Thymus (tissue), 11 donors: ENCODE measurements around the gene CA11. TPM values are rescaled to one million over a fixed set of nuclear protein-coding genes. Genes with fewer than 3 reads are reported as not detected.
"Not testable (repeated sequence)": the region's sequence is repeated elsewhere in the genome, so short reads cannot be mapped to it uniquely, and the experiment has no call there.

Source experiments
- DNase-seq, 9 donors: peaks; one replicate each; pipeline ENCODE4 v3.0.0-alpha.2; 2013; ENCODE audit warnings: low spot score in 9 of 9, low read depth in 6 of 9, missing footprints in 1 of 9
- H3K27ac ChIP-seq, 2 donors: one replicate each; pipeline ENCODE4 v1.5.1; 2013; ENCODE audit warnings: control low read depth in 1 of 2, low read depth in 1 of 2, low read length in 1 of 2, mild to moderate bottlenecking in 1 of 2, moderate library complexity in 1 of 2
- H3K27me3 ChIP-seq, 2 donors: one replicate each; pipeline ENCODE4 v1.5.1; 2013; ENCODE audit warnings: low read length in 1 of 2; ENCODE audit not compliant: control insufficient read depth in 2 of 2, insufficient read depth in 1 of 2
- H3K36me3 ChIP-seq, 2 donors: one replicate each; pipeline ENCODE4 v1.5.1; 2013; ENCODE audit warnings: low read length in 1 of 2, mild to moderate bottlenecking in 1 of 2, moderate library complexity in 1 of 2; ENCODE audit not compliant: control insufficient read depth in 2 of 2, insufficient read depth in 2 of 2
- H3K4me1 ChIP-seq, 2 donors: one replicate each; pipeline ENCODE4 v1.5.1; 2013; ENCODE audit warnings: low read length in 2 of 2; ENCODE audit not compliant: control insufficient read depth in 2 of 2, insufficient read depth in 2 of 2
- H3K4me3 ChIP-seq, 2 donors: one replicate each; pipeline ENCODE4 v1.5.1; 2013; ENCODE audit warnings: low read length in 2 of 2, control low read depth in 1 of 2, mild to moderate bottlenecking in 1 of 2
- H3K9me3 ChIP-seq, 2 donors: one replicate each; pipeline ENCODE4 v1.5.1; 2013; ENCODE audit warnings: low read length in 1 of 2, mild to moderate bottlenecking in 1 of 2; ENCODE audit not compliant: control insufficient read depth in 2 of 2, insufficient read depth in 1 of 2
- WGBS: extraction: QIAGEN DNeasy Blood & Tissue Kit; methylation state at CpG from one replicate; pipeline ENCODE4 v1.1.7; 2013; 5-methylcytosine and 5-hydroxymethylcytosine counted together
- polyA plus RNA-seq: library from polyadenylated mRNA; stranded (reverse); fragments of 200-250 nt; gene quantifications from one replicate; pipeline ENCODE4 v1.2.3, GENCODE V29; 2013
- total RNA-seq: library from RNA; stranded (reverse); fragments of 120-200 nt; gene quantifications from one replicate; pipeline ENCODE4 v1.2.4, GENCODE V29; 2013
- donor health status: healthy.

The CA11 gene
- total and polyA plus RNA-seq, 2 donors, result 9.8 to 15.3 TPM

GRCh38 chr19:48664476-48664875, 18.5 kb upstream of the CA11 start:
- Histone ChIP-seq H3K27ac (no peak overlapping the region), H3K4me1 (peaks cover 9 to 11% of the 10 kb centered on the region in 2 donors), H3K4me3 (no peak overlapping the region), H3K27me3 (no peaks in the 10 kb centered on the region), H3K36me3 (no peaks in the 10 kb centered on the region), H3K9me3 (peaks cover 0 to 6% of the 10 kb centered on the region in 2 donors)
- no peak for DNase-seq
- WGBS, result 99% methylated on average over 14 of the region's 14 CpGs

GRCh38 chr19:48663667-48664066, 17.7 kb upstream of the CA11 start:
- Histone ChIP-seq H3K27ac (no peak overlapping the region), H3K27me3 (no peaks in the 10 kb centered on the region), H3K4me1 (peaks cover 9 to 11% of the 10 kb centered on the region in 2 donors), H3K36me3 (no peaks in the 10 kb centered on the region), H3K9me3 (peaks cover 0 to 6% of the 10 kb centered on the region in 2 donors), H3K4me3 (no peak overlapping the region)
- DNase-seq, result no peak
- WGBS, result 98% methylated on average over 4 of the region's 4 CpGs

- no peak for DNase-seq
Measured at GRCh38 chr19:48661711-48662090, 15.7 kb upstream of the CA11 start.

GRCh38 chr19:48660852-48661710, 15.1 kb upstream of the CA11 start:
- H3K27me3 ChIP-seq, result peaks cover 0 to 6% of the 10 kb centered on the region in 2 donors
- H3K9me3 ChIP-seq, result peaks cover 0 to 6% of the 10 kb centered on the region in 2 donors
- H3K27ac ChIP-seq, result peak overlapping the region; percentile 42 to 71
- peaks cover 9 to 11% of the 10 kb centered on the region in 2 donors for H3K4me1 ChIP-seq
- DNase-seq, result peak in 8 of 9 donors; percentile 76 to 92 (median 81)
- no peaks in the 10 kb centered on the region for H3K36me3 ChIP-seq
- WGBS, result 60% methylated on average over 35 of the region's 35 CpGs
- H3K4me3 ChIP-seq, result peak overlapping the region in 1 of 2 donors; percentile 34

More at GRCh38 chr19:48661711-48662090, 15.7 kb upstream of the CA11 start:
- Histone ChIP-seq H3K4me3 (no peak overlapping the region), H3K9me3 (peaks cover 0 to 6% of the 10 kb centered on the region in 2 donors), H3K4me1 (peaks cover 9 to 11% of the 10 kb centered on the region in 2 donors), H3K27ac (no peak overlapping the region), H3K27me3 (peaks cover 0 to 6% of the 10 kb centered on the region in 2 donors), H3K36me3 (no peaks in the 10 kb centered on the region)
- WGBS, result 95% methylated on average over 50 of the region's 50 CpGs

GRCh38 chr19:48659768-48660167, 13.8 kb upstream of the CA11 start:
- DNase-seq, result no peak
- Histone ChIP-seq H3K27me3 (peaks cover 0 to 6% of the 10 kb centered on the region in 2 donors), H3K4me3 (no peak overlapping the region), H3K9me3 (peaks cover 0 to 6% of the 10 kb centered on the region in 2 donors), H3K36me3 (no peaks in the 10 kb centered on the region), H3K4me1 (peaks cover 11 to 13% of the 10 kb centered on the region in 2 donors), H3K27ac (no peak overlapping the region)
- WGBS, result 84% methylated on average over 5 of the region's 5 CpGs

GRCh38 chr19:48658483-48658882, 12.5 kb upstream of the CA11 start:
- H3K36me3 ChIP-seq, result no peaks in the 10 kb centered on the region
- DNase-seq, result no peak
- peaks cover 0 to 6% of the 10 kb centered on the region in 2 donors for H3K9me3 ChIP-seq
- H3K27ac ChIP-seq, result no peak overlapping the region
- peaks cover 17 to 21% of the 10 kb centered on the region in 2 donors for H3K4me1 ChIP-seq
- H3K4me3 ChIP-seq, result no peak overlapping the region
- H3K27me3 ChIP-seq, result peaks cover 0 to 6% of the 10 kb centered on the region in 2 donors
- WGBS, result 98% methylated on average over 6 of the region's 6 CpGs

GRCh38 chr19:48657828-48658227, 11.8 kb upstream of the CA11 start:
- DNase-seq, H3K27me3 ChIP-seq: not testable (repeated sequence)
- WGBS, result 96% methylated on average over 5 of the region's 5 CpGs

GRCh38 chr19:48656840-48657474, 11.0 kb upstream of the CA11 start:
- Histone ChIP-seq H3K36me3 (no peaks in the 10 kb centered on the region), H3K9me3 (peaks cover 0 to 6% of the 10 kb centered on the region in 2 donors), H3K27ac (no peak overlapping the region), H3K4me3 (no peak overlapping the region), H3K27me3 (peaks cover 0 to 6% of the 10 kb centered on the region in 2 donors), H3K4me1 (peaks cover 22 to 24% of the 10 kb centered on the region in 2 donors)
- 84% methylated on average over 16 of the region's 16 CpGs for WGBS
- DNase-seq, result no peak

More at GRCh38 chr19:48657828-48658227, 11.8 kb upstream of the CA11 start:
- not testable (repeated sequence) for H3K36me3 ChIP-seq, H3K27ac ChIP-seq, H3K4me3 ChIP-seq, H3K9me3 ChIP-seq
- H3K4me1 ChIP-seq, result peaks cover 22 to 24% of the 10 kb centered on the region in 2 donors
